Measurements from ENCODE around the gene PCBP3.

PCBP3 gene

GRCh38 chr21:45891388-45892155 is 248.0 kb downstream of the PCBP3 start:
- no peak overlapping the region for H2AFZ ChIP-seq (ENCODE audit: low read depth, low read length, severe bottlenecking)
- no peak for TF ChIP-seq EZH2phosphoT487 (conservative IDR thresholded peaks at IDR 0.05; ENCODE audit: low read length)
- TF ChIP-seq, protein P1, sequence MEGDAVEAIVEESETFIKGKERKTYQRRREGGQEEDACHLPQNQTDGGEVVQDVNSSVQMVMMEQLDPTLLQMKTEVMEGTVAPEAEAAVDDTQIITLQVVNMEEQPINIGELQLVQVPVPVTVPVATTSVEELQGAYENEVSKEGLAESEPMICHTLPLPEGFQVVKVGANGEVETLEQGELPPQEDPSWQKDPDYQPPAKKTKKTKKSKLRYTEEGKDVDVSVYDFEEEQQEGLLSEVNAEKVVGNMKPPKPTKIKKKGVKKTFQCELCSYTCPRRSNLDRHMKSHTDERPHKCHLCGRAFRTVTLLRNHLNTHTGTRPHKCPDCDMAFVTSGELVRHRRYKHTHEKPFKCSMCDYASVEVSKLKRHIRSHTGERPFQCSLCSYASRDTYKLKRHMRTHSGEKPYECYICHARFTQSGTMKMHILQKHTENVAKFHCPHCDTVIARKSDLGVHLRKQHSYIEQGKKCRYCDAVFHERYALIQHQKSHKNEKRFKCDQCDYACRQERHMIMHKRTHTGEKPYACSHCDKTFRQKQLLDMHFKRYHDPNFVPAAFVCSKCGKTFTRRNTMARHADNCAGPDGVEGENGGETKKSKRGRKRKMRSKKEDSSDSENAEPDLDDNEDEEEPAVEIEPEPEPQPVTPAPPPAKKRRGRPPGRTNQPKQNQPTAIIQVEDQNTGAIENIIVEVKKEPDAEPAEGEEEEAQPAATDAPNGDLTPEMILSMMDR (IDR thresholded peaks at IDR 0.05; ENCODE audit: insufficient read depth, low read length, poor library complexity, severe bottlenecking) = no peak
- H3K9me2 ChIP-seq (replicated peaks; ENCODE audit: insufficient read depth, low read length) = no peaks in the 10 kb centered on the region
- H3K9me3 ChIP-seq (ENCODE audit: insufficient read depth, low read length) = no peaks in the 10 kb centered on the region
- no peak overlapping the region for H3K4me3 ChIP-seq (ENCODE audit: insufficient read depth, low read length, poor library complexity, severe bottlenecking)
- H3K79me2 ChIP-seq (ENCODE audit: insufficient read depth, low read length) = no peaks in the 10 kb centered on the region
- no peak overlapping the region for H3K4me2 ChIP-seq (ENCODE audit: low read depth, low read length, poor library complexity, severe bottlenecking)
- H3F3A ChIP-seq (ENCODE audit: insufficient read depth) = no peaks in the 10 kb centered on the region
- H3K27ac ChIP-seq (ENCODE audit: low read depth, low read length) = no peak overlapping the region
- H4K20me1 ChIP-seq (ENCODE audit: low read depth, low read length) = no peaks in the 10 kb centered on the region
- no peaks in the 10 kb centered on the region for H3K36me3 ChIP-seq (ENCODE audit: low read length)
- no peak overlapping the region for H3K9ac ChIP-seq (ENCODE audit: low read length)
- H3K27me3 ChIP-seq (ENCODE audit: low read length) = no peaks in the 10 kb centered on the region

GRCh38 chr21:45892156-45892915 is 248.8 kb downstream of the PCBP3 start:
- no peak overlapping the region for H3K9ac ChIP-seq (ENCODE audit: low read length)
- no peak overlapping the region for H3K27ac ChIP-seq (ENCODE audit: low read depth, low read length)
- no peak overlapping the region for H3K4me2 ChIP-seq (ENCODE audit: low read depth, low read length, poor library complexity, severe bottlenecking)
- no peak overlapping the region for H2AFZ ChIP-seq (ENCODE audit: low read depth, low read length, severe bottlenecking)
- H3K27me3 ChIP-seq (ENCODE audit: low read length) = no peaks in the 10 kb centered on the region
- no peaks in the 10 kb centered on the region for H3K9me2 ChIP-seq (replicated peaks; ENCODE audit: insufficient read depth, low read length)
- no peaks in the 10 kb centered on the region for H3K36me3 ChIP-seq (ENCODE audit: low read length)
- TF ChIP-seq, protein P1 (IDR thresholded peaks at IDR 0.05; ENCODE audit: insufficient read depth, low read length, poor library complexity, severe bottlenecking) = no peak
- no peak for TF ChIP-seq EZH2phosphoT487 (conservative IDR thresholded peaks at IDR 0.05; ENCODE audit: low read length)
- H3K79me2 ChIP-seq (ENCODE audit: insufficient read depth, low read length) = no peaks in the 10 kb centered on the region
- no peaks in the 10 kb centered on the region for H3K9me3 ChIP-seq (ENCODE audit: insufficient read depth, low read length)
- H3K4me3 ChIP-seq (ENCODE audit: insufficient read depth, low read length, poor library complexity, severe bottlenecking) = no peak overlapping the region
- no peaks in the 10 kb centered on the region for H4K20me1 ChIP-seq (ENCODE audit: low read depth, low read length)
- no peaks in the 10 kb centered on the region for H3F3A ChIP-seq (ENCODE audit: insufficient read depth)

DNA sequence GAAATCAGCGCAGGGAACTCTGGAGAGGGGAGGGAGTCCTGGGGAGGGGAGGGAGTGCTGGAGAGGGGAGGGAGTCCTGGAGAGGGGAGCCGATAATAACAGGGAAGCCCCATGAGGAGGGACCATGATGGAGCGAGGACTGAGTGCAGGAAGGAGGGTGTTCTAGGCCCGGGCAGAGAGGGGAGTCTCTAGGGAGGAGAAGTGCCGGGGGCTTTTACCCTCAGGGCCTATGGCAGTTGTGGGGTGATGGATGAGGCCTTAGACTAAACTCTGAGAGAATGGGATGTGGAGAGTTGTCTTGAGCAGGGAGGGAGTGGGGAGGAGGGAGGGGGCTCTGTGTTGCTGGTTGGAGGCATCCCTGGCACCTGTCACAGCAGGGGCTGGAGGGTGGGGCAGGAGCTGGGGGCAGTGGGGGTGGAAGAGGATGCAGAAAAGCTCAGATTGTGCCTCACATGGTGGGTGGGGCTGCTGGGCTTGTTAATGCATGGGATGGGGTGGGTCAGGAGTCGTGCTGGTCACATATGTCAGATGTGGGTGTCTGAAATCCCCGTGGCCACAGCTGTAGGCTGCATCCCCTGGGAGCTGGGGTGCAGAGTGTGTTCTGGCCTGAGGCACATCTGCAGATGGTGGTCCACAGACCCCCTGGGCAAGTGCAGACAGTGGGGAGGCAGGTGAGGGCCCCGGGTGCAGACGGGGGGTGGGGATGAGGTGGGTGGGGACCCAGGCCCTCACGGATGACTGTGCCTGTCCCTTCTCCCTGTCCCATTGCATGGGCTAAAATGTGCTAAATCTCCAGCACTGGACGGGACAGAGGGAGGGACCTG is 249.6 kb downstream of the PCBP3 start:
- Histone ChIP-seq H3K9ac (ENCODE audit: low read length) (no peak overlapping the region), H3K36me3 (ENCODE audit: low read length) (no peaks in the 10 kb centered on the region), H3K27me3 (ENCODE audit: low read length) (no peaks in the 10 kb centered on the region), H2AFZ (ENCODE audit: low read depth, low read length, severe bottlenecking) (no peak overlapping the region), H3K4me3 (ENCODE audit: insufficient read depth, low read length, poor library complexity, severe bottlenecking) (no peak overlapping the region), H3K27ac (ENCODE audit: low read depth, low read length) (no peak overlapping the region), H3F3A (ENCODE audit: insufficient read depth) (no peaks in the 10 kb centered on the region), H3K4me2 (ENCODE audit: low read depth, low read length, poor library complexity, severe bottlenecking) (no peak overlapping the region), H3K9me2 (replicated peaks; ENCODE audit: insufficient read depth, low read length) (no peaks in the 10 kb centered on the region), H3K9me3 (ENCODE audit: insufficient read depth, low read length) (no peaks in the 10 kb centered on the region), H4K20me1 (ENCODE audit: low read depth, low read length) (no peaks in the 10 kb centered on the region), H3K79me2 (ENCODE audit: insufficient read depth, low read length) (no peaks in the 10 kb centered on the region)
- TF ChIP-seq EZH2phosphoT487 (conservative IDR thresholded peaks at IDR 0.05; ENCODE audit: low read length) = no peak
- TF ChIP-seq, protein P1 (IDR thresholded peaks at IDR 0.05; ENCODE audit: insufficient read depth, low read length, poor library complexity, severe bottlenecking) = no peak

All from SU-DHL-6 (cell line).